GM12874 (cell line): Measurements from ENCODE around the gene LOXL1.

Experiments used
- CTCF ChIP-seq: IDR thresholded peaks from 2 replicates; pipeline ENCODE4 v1.5.1; 2011; ENCODE audit warnings: low read depth, mild to moderate bottlenecking, control low read depth, low read length, moderate library complexity; ENCODE audit not compliant: insufficient read depth

LOXL1 gene

GRCh38 chr15:73949496-73949895 lies 23.2 kb downstream of the LOXL1 start:
- TF ChIP-seq CTCF, result no peak

- no peak for TF ChIP-seq CTCF
Measured at GRCh38 chr15:73950479-73950830, 24.2 kb downstream of the LOXL1 start.

GRCh38 chr15:73950831-73951561 lies 24.7 kb downstream of the LOXL1 start:
- TF ChIP-seq CTCF, result peak; percentile 78

GRCh38 chr15:73951601-73952000 lies 25.3 kb downstream of the LOXL1 start:
- TF ChIP-seq CTCF, result no peak

- no peak for TF ChIP-seq CTCF
Measured at GRCh38 chr15:73952171-73952912, 26.1 kb downstream of the LOXL1 start.

GRCh38 chr15:73952913-73953750 lies 26.9 kb downstream of the LOXL1 start:
- TF ChIP-seq CTCF, result no peak
